ENCODE measurements around the gene ZNHIT1. TPM values are rescaled to one million over a fixed set of nuclear protein-coding genes. Genes with fewer than 3 reads are reported as not detected.
"Not testable (repeated sequence)": the region's sequence is repeated elsewhere in the genome, so short reads cannot be mapped to it uniquely, and the experiment has no call there.

ZNHIT1 gene
- polyA plus RNA-seq, 10 donors, result 35.6 to 53.8 (median 41.2) TPM

DNA sequence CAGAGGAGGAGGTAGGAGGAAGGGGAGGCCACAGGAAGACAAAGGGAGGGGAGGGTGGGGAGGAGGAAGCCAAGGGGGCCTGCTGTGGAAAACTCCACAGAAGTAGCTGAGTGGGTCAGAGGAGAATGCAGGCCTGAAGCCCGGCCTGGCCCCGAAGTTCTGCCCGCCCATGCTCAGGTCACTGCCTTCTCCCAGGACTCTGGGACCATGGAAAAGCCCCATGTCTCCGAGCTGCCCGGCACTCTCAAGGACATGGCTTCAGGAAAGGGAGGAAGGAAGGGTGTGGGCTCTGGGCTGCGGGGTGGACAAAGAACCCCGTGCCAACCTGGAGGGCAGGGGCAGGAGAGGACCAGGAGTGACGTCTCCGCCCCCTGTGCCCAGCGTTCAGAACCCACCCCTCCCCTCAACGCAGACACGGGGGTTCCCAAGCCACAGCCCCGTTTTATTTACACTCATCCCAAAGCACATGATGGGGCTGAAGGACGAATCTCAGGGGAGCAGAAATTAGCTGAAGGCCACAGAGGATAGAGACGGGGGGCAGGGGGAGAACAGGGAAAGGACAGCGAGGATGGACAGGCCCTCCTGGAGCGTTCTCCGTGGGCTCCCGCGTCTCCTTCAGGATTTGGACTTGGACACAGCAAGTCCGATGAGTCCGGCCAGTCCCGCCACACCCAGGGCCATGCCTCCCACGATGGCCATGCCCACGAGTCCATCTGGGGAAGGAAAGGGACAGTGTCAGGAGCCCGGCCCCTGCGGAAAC, 21.4 kb downstream of the ZNHIT1 start:
- no peak for DNase-seq

DNA sequence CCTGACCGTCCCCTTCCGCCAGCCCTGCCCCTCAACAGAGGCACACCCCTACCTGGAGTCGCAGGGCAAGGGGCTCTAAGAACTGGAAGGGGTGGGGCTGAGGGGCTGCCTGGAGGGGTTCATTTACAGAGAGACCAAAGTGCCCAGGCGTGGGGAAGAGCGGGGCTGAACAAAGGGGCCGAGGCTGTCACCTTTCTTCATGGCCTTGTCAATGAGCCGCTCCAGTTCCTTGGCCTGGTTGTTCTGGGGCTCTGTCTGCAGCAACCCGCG, 21.9 kb downstream of the ZNHIT1 start:
- DNase-seq, result no peak

DNA sequence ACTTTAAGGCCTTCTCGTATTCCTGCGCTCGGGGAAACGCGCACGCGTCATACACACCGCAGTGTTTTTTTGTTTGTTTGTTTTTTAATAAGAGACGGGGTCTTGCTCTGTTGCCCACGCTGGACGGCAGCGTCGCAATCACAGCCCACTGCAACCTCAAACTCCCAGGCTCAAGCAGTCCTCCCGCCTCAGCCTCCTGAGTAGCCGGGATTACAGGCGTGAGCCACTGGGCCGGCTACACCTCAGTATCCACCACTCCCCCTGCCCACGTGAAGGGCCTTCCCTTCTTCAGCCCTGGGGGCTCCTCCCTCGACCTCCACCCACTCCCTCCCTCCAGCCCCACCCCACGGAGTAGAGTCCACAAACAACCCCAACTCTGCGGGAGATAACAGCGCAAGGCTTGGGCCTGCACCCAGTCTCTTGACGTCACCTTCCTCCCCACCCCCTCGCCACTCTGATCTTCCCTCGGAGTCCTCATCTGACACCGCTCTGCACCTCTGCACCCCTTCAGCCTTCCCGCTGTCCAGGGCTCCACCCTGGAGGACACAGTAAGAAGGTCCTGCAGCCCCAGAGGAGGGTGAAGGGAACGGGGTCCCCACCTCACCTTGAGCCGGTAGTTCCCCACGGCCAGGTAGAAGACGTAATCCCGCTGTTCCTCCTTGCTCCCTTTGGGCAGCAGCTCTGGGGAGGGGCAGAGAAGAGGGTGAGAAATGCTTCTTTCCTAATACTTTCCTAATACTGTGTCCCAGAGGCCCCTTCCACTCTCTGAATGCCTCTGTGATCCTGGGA, 22.5 kb downstream of the ZNHIT1 start:
- DNase-seq, result no peak

DNA sequence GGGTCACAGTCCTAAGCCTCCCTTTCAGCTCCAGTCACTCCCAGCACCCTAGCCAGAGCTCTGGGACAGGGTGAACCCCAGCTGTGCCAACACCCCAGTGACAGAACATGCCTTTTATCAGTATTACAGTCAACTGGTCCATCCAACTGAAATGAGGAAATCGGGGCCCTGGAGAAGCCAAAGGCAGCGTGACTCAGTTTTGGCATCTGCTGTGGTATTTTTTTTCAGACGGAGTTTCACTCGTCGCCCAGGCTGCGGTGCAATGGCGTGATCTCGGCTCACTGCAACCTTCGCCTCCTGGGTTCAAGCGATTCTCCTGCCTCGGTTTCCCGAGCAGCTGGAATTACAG, 23.0 kb downstream of the ZNHIT1 start:
- no peak for DNase-seq

DNA sequence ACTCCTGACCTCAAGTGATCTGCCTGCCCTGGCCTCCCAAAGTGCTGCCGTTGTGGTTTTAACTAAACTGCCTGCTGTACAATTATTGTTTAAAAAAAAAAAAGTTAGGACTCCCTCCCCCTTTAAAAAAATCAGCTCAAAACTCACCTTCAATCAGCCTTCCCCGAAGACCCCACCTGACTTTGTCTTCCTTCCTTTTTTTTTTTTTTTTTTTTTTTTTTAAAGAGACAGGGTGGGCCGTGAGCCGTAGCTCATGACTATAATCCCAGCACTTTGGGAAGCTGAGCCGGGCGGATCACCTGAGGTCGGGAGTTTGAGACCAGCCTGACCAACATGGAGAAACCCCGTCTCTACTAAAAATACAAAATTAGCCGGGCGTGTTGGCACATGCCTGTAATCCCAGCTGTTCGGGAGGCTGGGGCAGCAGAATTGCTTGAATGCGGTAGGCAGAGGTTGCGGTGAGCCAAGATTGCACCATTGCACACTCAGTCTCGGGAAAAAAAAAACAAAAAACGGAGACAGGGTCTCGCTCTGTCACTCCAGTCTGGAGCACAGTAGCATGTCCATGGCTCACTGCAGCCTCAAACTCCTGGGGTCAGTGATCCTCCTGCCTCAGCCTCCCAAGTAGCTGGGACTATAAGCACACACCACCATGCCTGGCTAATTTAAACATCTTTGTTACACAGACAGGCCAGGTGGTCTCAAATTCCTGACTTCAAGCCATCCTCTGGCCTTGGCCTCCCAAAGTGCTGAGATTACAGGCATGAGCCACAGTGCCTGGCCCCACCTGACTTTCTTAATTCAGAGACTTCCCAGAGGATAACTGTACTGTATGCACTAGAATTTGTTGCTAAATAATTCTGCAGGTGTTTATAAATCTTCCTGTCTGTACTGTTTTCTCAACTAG, 23.7 kb downstream of the ZNHIT1 start:
- no peak for DNase-seq

DNA sequence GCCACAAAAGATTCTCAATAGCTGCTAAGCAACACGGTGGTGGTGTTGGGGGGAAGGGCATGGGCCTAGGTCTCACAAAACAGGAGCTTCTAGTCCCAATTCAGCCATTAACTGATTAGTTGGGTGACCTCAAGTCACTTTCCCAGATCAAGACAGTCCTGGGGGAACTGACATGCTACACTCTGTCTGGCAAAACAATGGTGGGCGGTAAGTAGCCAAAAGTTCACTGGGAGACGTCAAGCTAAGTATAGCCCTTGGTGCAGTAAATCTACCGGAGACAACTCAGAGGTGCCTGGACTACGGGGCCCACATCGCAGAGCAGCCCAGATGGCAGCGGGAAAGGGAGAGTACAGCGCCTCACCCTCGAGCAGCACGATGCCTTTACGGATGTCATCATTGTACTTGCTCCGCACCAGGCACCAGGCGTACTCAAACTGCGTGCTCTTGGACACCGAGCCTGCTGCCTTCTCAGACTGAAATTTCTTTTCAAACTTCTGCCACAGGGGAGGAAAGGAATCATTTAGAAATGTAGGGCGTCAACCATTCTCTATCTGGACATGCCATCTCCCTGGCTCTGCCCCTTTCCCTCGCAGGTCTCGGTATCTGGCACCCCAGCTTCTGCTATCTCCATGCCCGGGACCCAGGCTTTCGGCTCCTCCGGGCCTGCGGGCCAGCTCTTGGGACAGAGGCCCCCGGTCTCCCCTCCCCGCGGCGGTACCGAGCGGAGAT, 25.8 kb downstream of the ZNHIT1 start:
- DNase-seq, result peak in 1 of 3 donors; percentile 38

DNA sequence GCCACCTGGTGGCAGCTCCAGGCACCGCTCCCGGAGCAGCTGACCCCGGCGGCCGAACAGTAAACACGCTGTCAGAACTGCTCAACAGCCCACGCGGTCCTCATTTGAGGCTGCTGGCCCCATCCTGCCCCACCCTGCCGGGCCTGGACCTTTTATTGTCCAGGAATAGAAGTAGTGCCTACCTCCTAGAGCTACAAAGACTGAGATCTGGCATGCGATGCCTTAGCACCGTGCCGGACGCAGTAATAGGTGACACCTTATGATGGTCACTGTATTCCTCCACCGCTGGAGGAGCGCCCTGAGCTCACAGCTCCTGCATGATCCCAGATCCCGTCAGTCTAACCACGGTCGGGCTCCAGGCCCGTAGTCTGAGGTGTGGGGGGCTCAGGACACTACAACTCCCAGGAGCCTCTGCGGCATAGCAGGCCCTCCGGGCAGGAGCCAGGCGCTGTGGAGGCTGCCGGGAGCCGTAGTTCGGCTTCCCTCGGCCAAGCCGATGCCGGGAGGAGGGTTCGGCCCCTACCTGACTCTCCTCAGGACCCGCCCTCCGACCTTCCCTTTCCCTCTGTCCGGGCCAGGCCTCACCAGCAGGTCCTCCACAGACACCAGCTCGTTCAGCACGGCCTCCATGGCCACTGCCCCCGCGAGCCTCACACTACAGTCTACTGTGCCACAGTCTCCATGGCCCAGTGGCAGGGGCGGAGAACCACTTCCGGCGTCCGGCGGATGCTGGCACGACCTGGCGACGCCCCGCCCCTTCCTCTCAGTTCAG, 26.6 kb downstream of the ZNHIT1 start, which contains the start of gene FIS1:
Gene FIS1, minus strand, starts transcription at position 707 of the 772 bp plus-strand sequence. Its CDS starts 77 bp downstream, at position 630.
- DNase-seq, result peak; percentile 89 to 99 (median 93)

DNA sequence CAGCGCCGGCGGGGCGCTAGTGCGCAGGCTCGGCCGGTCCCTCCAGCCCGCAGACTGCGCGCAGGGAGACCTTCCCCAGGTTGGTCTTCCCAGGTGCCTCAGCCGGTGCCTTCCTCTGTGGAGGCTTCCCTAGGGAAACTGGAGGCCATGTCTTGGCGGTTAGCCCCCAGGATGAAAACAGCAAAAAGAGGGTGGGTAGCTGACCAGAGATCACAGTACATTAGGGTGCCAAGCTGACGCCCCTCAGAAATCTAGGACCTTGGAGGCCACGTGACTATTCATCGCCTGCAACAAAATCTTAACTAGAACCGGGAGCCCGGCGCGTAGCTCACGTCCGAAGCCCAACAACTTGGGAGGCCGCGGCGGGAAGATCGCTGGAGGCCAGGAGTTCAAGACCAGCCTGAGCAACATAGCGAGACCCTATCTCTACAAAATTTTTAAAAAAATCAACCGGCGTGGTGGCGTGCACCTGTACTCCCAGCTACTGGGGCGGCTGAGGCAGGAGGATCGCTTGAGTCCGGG, 27.2 kb downstream of the ZNHIT1 start:
- DNase-seq, result no peak

DNA sequence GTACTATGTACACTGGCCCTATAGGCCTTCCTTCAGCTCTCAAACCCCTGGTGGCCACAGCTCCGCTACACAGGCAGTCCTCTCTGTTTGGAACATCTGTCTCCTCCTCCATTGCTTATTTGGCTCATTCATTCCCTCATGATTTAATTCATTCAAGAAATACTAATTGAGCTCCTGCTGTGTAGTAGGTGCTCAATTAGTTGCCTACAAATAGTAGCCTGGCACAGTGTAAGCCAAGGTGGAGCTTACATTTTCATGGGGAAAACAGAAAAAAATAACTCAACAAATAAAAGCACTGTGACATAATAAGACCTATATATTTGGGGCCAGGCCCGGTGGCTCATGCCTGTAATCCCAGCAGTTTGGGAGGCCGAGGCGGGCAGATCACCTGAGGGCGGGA, 30.3 kb downstream of the ZNHIT1 start:
- DNase-seq, result no peak

DNA sequence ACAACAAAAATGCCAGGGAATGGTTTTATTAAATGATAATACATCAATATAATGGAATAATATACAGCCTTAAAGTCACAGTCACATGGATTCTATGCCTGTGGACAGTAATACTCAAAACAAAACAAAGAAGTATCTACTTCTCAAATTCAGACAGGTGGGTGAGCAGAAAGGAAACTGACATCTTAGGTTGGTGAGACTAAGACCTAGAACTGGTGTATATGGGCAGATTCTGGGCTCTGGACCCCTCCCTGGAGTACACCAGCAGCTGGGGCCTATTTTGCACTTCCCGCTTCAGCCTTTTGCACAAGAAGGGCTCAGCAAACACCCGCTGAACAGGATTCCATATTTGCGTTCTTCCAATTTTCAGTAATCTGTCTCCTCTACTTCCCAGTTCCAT, 32.4 kb downstream of the ZNHIT1 start:
- no peak for DNase-seq

DNA sequence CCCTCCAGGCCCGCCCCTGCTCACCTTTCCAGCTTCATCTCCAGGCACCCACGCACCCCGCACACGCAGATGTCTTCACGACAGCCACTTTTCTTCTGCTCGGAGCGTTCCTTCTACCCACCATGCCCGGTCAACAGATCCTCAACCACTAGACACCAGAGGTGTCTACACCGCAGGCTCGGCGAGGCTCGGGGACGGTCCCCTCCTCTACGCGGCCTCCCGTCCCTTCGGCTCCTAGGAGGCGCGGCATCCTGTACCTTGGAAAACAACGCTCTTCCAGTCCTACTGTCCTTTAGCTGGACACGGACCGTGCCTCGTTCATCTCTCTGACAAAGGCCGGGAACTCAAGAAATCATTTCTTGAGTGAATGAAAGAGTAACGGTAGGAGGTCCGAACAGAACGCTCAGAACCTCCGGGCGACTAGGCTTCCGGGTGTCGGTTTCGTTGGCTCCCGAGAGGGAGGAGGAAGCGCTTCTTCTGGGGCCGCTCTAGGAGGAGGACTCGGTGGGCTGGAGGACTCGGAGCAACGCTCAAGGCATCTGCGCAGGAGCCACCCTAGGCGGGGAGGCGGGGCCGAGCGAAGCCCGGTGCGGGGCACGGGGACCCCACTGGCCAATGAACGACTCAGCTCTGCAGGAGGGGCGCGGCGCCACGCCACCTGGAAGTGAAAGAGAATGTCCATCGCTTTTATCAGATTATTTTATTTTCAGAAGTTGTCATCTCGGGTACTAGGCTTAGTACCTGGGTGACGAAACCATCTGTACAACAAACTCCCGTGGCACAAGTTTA, 34.1 kb downstream of the ZNHIT1 start:
- peak; percentile 98 to 99 (median 98) for DNase-seq

DNA sequence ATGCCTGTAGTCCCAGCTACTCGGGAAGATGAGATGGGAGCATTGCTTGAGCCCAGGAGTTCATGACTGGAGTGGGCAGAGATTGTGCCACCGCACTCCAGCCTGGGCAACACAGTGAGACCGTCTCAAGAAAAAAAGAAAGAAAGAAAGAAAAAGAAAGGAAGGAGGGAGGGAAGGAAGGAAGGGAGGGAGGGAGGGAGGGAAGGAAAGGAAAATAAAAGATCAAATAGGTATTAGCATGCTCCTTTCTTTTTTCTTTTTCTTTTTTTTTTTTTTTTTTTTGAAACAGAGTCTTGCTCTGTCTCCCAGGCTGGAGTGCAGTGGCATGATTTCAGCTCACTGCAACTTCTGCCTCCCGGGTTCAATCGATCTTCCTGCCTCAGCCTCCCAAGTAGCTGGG, 35.2 kb downstream of the ZNHIT1 start:
- DNase-seq, result not testable (repeated sequence)

DNA sequence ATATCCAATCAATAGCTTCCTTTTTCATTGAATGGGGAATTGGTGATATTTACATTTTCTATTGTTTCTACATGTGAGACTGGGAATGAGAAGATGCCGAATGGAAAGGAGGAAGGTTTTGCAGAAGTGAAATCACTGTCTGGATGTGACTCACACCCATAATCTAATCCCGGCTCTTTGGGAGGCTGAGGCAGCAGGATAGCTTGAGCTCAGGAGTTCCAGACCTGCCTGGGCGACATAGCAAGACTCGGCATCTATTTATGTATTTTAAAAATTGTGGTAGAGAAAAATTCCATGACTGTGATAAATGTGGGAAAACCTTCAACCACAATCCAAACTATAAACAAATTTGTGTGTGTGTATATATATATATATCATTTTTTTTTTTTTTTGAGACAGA, 37.8 kb downstream of the ZNHIT1 start:
- no peak for DNase-seq

DNA sequence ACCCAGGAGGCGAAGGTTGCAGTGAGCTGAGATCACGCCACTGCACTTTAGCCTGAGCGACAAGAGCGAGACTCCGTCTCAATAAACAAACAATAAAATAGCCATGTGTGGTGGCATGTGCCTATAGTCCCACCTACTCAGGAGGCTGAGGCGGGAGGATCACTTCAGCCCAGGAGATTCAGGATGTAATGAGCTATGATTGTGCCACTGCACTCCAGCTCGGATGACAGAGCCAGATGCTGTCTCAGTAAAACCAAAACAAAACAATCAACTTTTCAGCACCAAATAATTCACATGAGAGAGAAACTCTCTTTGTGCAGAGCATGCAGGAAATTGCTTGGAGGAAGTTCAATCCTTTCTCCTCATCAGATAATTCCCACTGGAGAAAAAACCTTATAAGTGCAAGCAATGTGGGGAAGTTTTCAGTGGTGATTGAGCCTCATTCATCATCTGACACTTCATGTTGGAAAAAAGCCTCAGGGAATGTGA, 40.3 kb downstream of the ZNHIT1 start:
- no peak for DNase-seq

DNA sequence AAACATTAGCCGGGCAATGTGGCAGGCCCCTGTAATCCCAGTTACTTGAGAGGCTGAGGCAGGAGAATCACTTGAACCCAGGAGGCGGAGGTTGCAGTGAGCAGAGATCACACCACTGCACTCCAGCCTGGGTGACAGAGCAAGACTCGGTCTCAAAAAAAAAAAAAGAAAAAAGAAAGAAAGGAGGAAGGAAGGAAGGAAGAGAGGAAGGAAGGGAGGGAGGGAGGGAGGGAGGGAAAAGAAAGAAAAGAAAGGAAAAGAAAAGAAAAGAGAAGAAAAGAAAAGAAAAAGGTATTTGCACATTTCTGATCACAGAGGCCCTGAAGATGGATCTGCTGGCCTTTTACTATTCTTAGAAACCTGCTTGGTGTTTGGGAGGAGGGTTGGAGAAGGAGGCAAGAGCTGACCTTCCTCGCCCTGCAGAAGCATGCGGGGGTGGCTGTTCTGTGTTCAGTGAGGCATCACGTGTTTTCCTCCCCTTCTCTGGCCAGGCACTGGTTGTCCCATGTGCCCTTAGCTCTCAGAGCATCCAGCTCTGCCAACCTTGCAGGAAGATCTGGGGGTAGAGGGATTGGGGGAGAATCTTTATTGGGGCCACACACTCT, 46.2 kb downstream of the ZNHIT1 start:
- DNase-seq, result not testable (repeated sequence)

DNA sequence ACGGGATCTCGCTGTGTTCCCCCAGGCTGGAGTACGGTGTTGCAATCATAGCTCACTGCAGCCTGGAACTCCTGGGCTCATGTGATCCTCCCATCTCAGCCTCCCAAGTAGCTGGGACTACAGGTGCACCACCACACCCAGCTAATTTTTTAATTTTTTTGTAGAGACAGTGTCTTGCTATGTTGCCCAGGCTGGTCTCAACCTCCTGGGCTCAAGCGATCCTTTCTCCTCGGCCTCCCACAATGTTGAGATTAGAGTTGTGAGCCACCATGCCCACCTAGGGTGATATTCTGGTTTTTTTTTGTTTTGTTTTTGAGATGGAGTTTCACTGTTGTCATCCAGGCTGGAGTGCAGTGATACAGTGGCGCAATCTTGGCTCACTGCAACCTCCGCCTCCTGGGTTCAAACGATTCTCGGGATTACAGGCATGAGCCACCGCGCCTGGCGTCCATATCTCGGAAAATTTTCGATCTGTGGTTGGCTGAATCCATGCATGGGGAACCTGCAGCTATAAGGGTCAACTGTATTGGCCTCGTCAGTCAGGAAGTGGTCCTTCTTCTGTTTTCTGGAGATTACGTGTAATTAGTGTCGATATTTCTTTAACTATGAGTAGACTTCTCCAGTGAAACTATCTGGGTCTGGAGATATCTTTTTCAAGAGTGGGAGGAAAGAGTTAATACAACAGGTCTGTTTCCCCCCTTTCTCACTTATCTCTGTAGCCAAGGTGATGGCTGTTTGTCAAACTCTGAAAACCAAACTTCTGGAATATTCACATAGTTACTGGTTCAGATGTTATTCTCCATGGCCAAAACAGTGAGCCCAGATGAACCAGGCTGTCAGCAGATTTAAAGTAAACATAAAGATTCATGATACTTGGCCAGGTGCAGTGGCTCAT, 47.9 kb downstream of the ZNHIT1 start:
- DNase-seq, result no peak

DNA sequence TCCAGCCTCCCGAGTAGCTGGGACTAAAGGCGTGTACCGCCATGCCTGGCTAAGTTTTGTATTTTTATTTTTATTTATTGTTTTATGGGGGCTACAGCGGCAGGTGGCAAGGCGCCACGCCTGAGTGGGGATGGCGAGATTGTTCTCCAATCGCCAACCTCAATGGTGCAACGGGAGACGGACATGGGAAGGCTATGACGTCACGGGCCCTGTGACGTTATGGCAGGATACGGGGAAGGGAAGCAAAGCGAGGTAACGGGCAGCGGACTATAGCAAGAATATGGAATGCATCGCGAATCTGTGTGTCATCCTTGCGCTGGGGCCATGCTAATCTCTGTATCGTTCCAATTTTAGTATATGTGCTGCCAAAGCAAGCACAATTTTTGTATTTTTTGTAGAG, 51.7 kb downstream of the ZNHIT1 start:
- DNase-seq, result no peak

DNA sequence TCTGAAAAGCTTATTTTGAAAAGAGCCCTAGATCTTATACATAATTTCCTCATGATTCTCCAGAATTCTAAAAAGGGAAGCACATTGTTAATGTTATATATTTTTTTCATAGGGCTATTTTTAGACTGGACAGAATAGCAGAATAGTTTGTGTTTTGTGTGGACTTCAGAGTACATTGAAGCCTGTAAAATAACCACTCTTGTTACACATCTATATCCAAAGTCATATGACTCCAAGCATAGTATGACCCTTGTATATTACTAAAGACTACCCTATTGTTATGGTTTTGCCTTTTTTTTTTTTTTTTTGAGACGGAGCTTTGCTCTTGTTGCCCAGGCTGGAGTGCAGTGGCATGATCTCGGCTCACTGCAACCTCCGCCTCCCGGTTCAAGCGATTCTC, 53.1 kb downstream of the ZNHIT1 start:
- DNase-seq, result no peak
